GM06990 (cell line): ENCODE data around the gene EPB41.
"Not testable (repeated sequence)": the region's sequence is repeated elsewhere in the genome, so short reads cannot be mapped to it uniquely, and the experiment has no call there.

Source experiments
- DNase-seq: peaks from one replicate; pipeline ENCODE4 v3.0.0-alpha.2; 2011; ENCODE audit not compliant: insufficient read length; ENCODE audit errors: extremely low read depth
- H3K27me3 ChIP-seq: replicated peaks from 2 replicates; pipeline ENCODE4 v1.6.0; 2011; ENCODE audit warnings: low read length; ENCODE audit not compliant: control insufficient read depth, insufficient read depth
- H3K36me3 ChIP-seq: 2 replicates; pipeline ENCODE4 v1.5.1; 2011; ENCODE audit warnings: low read length; ENCODE audit not compliant: control insufficient read depth, insufficient read depth
- H3K4me3 ChIP-seq: replicated peaks from 2 replicates; pipeline ENCODE4 v1.5.1; 2011; ENCODE audit warnings: low read depth, mild to moderate bottlenecking, control low read depth, low read length
- CTCF ChIP-seq: IDR thresholded peaks from 2 replicates; pipeline ENCODE4 v1.5.1; 2011; ENCODE audit warnings: low read length, control low read depth, mild to moderate bottlenecking, inconsistent platforms; ENCODE audit not compliant: insufficient read depth, poor library complexity, severe bottlenecking

The EPB41 gene

GRCh38 chr1:29090937-29091618 lies 176.7 kb downstream of the EPB41 start:
- Histone ChIP-seq H3K27me3 (no peaks in the 10 kb centered on the region), H3K4me3 (no peak overlapping the region), H3K36me3 (no peaks in the 10 kb centered on the region)
- DNase-seq = no peak
- TF ChIP-seq CTCF = no peak

DNA sequence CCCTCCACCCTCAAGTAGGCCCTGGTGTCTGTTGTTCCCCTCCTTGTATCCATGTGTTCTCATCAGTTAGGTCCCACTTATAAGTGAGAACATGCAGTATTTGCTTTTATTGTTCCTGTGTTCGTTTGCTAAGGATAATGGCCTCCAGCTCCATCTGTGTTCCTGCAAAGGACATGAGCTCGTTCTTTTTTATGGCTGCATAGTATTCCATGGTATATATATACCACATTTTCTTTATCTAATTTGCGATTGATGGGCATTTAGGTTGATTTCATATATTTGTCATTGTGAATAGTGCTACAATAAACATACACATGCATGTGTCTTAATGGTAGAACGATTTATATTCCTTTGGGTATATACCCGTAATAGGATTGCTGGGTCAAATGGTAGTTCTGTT lies 178.3 kb downstream of the EPB41 start:
- not testable (repeated sequence) for H3K27me3 ChIP-seq, H3K4me3 ChIP-seq, DNase-seq, H3K36me3 ChIP-seq

DNA sequence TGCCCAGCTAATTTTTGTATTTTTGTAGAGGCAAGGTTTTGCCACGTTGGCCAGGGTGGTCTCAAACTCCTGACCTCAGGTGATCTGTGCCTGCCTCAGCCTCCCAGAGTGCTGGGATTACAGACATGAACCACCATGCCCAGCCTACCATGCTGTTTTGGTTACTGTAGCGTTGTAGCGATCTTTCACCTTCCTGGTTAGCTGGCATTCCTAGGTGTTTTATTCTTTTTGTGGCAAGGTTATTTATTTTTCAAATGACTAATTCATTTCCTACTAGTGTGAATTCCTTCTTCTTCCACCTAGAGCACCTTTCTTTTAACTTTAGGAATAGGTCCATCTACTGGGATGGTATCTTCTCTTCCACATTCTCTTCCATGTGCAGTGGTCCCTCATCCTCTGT lies 180.1 kb downstream of the EPB41 start:
- no peak for TF ChIP-seq CTCF
- Histone ChIP-seq H3K27me3 (no peaks in the 10 kb centered on the region), H3K4me3 (no peak overlapping the region), H3K36me3 (no peaks in the 10 kb centered on the region; the same call in 1 of the 2 replicates)
- no peak for DNase-seq

DNA sequence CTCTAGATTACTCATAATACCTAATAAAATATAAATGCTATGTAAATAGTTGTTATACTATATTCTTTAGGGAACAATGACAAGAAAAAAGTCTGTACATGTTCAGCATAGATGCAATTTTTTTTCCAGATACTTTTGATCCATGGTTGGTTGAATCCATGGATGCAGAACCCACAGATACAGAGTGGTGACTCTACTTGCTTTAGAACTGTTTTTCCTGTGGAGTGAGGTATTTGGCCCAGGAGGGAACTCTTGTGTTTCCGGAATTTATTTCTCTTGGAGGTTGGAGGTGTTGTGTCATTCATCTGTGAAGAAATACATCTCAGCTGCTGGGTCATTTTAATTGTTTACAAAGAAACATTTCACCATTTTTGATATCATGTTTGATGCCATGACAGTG lies 180.6 kb downstream of the EPB41 start:
- no peak overlapping the region for H3K4me3 ChIP-seq
- TF ChIP-seq CTCF = no peak
- no peak for DNase-seq
- no peaks in the 10 kb centered on the region; the same call in 1 of the 2 replicates for H3K36me3 ChIP-seq
- no peaks in the 10 kb centered on the region for H3K27me3 ChIP-seq

- H3K27me3 ChIP-seq = no peaks in the 10 kb centered on the region
- no peaks in the 10 kb centered on the region; the same call in 1 of the 2 replicates for H3K36me3 ChIP-seq
- no peak overlapping the region for H3K4me3 ChIP-seq
- no peak for DNase-seq
- TF ChIP-seq CTCF = no peak
Observed at GRCh38 chr1:29096231-29096886, 182.0 kb downstream of the EPB41 start.

GRCh38 chr1:29099286-29099685 lies 184.9 kb downstream of the EPB41 start:
- H3K27me3 ChIP-seq = no peaks in the 10 kb centered on the region
- TF ChIP-seq CTCF = no peak
- DNase-seq = no peak
- H3K4me3 ChIP-seq = no peak overlapping the region
- no peaks in the 10 kb centered on the region; the same call in 1 of the 2 replicates for H3K36me3 ChIP-seq
